Measurements from ENCODE around the gene TGDS.
"Not testable (repeated sequence)": the region's sequence is repeated elsewhere in the genome, so short reads cannot be mapped to it uniquely, and the experiment has no call there.

Gene TGDS

GRCh38 chr13:94549232-94550061, 46.5 kb downstream of the TGDS start:
- Histone ChIP-seq H3K9me3 (ENCODE audit: insufficient read depth, low read depth, low read length) (no peaks in the 10 kb centered on the region), H3K9ac (ENCODE audit: low read depth, low read length) (peak overlapping the region; percentile 77), H3K27me3 (ENCODE audit: insufficient read depth, low read length) (no peaks in the 10 kb centered on the region; the same call in 1 of the 2 replicates), H3K4me1 (ENCODE audit: insufficient read depth, low read length) (peaks cover 21% of the 10 kb centered on the region; the same call in 1 of the 2 replicates), H3K36me3 (ENCODE audit: insufficient read depth, low read depth, low read length) (no peaks in the 10 kb centered on the region), H3K4me3 (ENCODE audit: low read length) (peak overlapping the region; percentile 79), H3K27ac (ENCODE audit: low read length) (peak overlapping the region; percentile 90)

GRCh38 chr13:94548821-94549231, 47.1 kb downstream of the TGDS start:
- no peaks in the 10 kb centered on the region for H3K9me3 ChIP-seq (ENCODE audit: insufficient read depth, low read depth, low read length)
- no peaks in the 10 kb centered on the region for H3K36me3 ChIP-seq (ENCODE audit: insufficient read depth, low read depth, low read length)
- peak overlapping the region; percentile 90 for H3K27ac ChIP-seq (ENCODE audit: low read length)
- H3K4me3 ChIP-seq (ENCODE audit: low read length): peak overlapping the region; percentile 79
- H3K27me3 ChIP-seq (ENCODE audit: insufficient read depth, low read length): no peaks in the 10 kb centered on the region; the same call in 1 of the 2 replicates
- peak overlapping the region; percentile 77 for H3K9ac ChIP-seq (ENCODE audit: low read depth, low read length)
- H3K4me1 ChIP-seq (ENCODE audit: insufficient read depth, low read length): peaks cover 21% of the 10 kb centered on the region; the same call in 1 of the 2 replicates

- Histone ChIP-seq H3K36me3 (ENCODE audit: insufficient read depth, low read depth, low read length) (no peaks in the 10 kb centered on the region), H3K27ac (ENCODE audit: low read length) (peak overlapping the region; percentile 90), H3K4me1 (ENCODE audit: insufficient read depth, low read length) (peaks cover 21% of the 10 kb centered on the region; the same call in 1 of the 2 replicates), H3K4me3 (ENCODE audit: low read length) (peak overlapping the region; percentile 79), H3K9me3 (ENCODE audit: insufficient read depth, low read depth, low read length) (no peaks in the 10 kb centered on the region), H3K9ac (ENCODE audit: low read depth, low read length) (peak overlapping the region; percentile 77; the same call in 1 of the 2 replicates), H3K27me3 (ENCODE audit: insufficient read depth, low read length) (no peaks in the 10 kb centered on the region; the same call in 1 of the 2 replicates)
These were observed 47.6 kb downstream of the TGDS start for GRCh38 chr13:94548382-94548781.

GRCh38 chr13:94546061-94546839, 49.7 kb downstream of the TGDS start:
- H3K9me3 ChIP-seq (ENCODE audit: insufficient read depth, low read depth, low read length): no peaks in the 10 kb centered on the region
- peak overlapping the region; percentile 19; the same call in 1 of the 2 replicates for H3K9ac ChIP-seq (ENCODE audit: low read depth, low read length)
- no peaks in the 10 kb centered on the region for H3K36me3 ChIP-seq (ENCODE audit: insufficient read depth, low read depth, low read length)
- no peaks in the 10 kb centered on the region; the same call in 1 of the 2 replicates for H3K27me3 ChIP-seq (ENCODE audit: insufficient read depth, low read length)
- peaks cover 21% of the 10 kb centered on the region; the same call in 1 of the 2 replicates for H3K4me1 ChIP-seq (ENCODE audit: insufficient read depth, low read length)
- no peak overlapping the region for H3K27ac ChIP-seq (ENCODE audit: low read length)
- H3K4me3 ChIP-seq (ENCODE audit: low read length): no peak overlapping the region

GRCh38 chr13:94544922-94545321, 51.0 kb downstream of the TGDS start:
- Histone ChIP-seq H3K27ac (ENCODE audit: low read length) (no peak overlapping the region), H3K36me3 (ENCODE audit: insufficient read depth, low read depth, low read length) (no peaks in the 10 kb centered on the region), H3K9ac (ENCODE audit: low read depth, low read length) (no peak overlapping the region), H3K4me1 (ENCODE audit: insufficient read depth, low read length) (peaks cover 21% of the 10 kb centered on the region; the same call in 1 of the 2 replicates), H3K27me3 (ENCODE audit: insufficient read depth, low read length) (no peaks in the 10 kb centered on the region), H3K9me3 (ENCODE audit: insufficient read depth, low read depth, low read length) (no peaks in the 10 kb centered on the region), H3K4me3 (ENCODE audit: low read length) (no peak overlapping the region)

GRCh38 chr13:94542917-94543316, 53.0 kb downstream of the TGDS start:
- no peak overlapping the region for H3K27ac ChIP-seq (ENCODE audit: low read length)
- H3K9ac ChIP-seq (ENCODE audit: low read depth, low read length): no peak overlapping the region
- H3K4me3 ChIP-seq (ENCODE audit: low read length): no peak overlapping the region
- peaks cover 15% of the 10 kb centered on the region; the same call in 1 of the 2 replicates for H3K4me1 ChIP-seq (ENCODE audit: insufficient read depth, low read length)
- no peaks in the 10 kb centered on the region for H3K36me3 ChIP-seq (ENCODE audit: insufficient read depth, low read depth, low read length)
- no peaks in the 10 kb centered on the region for H3K9me3 ChIP-seq (ENCODE audit: insufficient read depth, low read depth, low read length)
- H3K27me3 ChIP-seq (ENCODE audit: insufficient read depth, low read length): no peaks in the 10 kb centered on the region

GRCh38 chr13:94537740-94538630, 58.0 kb downstream of the TGDS start:
- H3K27me3 ChIP-seq (ENCODE audit: insufficient read depth, low read length): no peaks in the 10 kb centered on the region
- no peak overlapping the region for H3K9ac ChIP-seq (ENCODE audit: low read depth, low read length)
- no peaks in the 10 kb centered on the region for H3K36me3 ChIP-seq (ENCODE audit: insufficient read depth, low read depth, low read length)
- peaks cover 6% of the 10 kb centered on the region; the same call in 1 of the 2 replicates for H3K4me1 ChIP-seq (ENCODE audit: insufficient read depth, low read length)
- no peaks in the 10 kb centered on the region for H3K9me3 ChIP-seq (ENCODE audit: insufficient read depth, low read depth, low read length)
- H3K4me3 ChIP-seq (ENCODE audit: low read length): no peak overlapping the region
- H3K27ac ChIP-seq (ENCODE audit: low read length): no peak overlapping the region

GRCh38 chr13:94535775-94536174, 60.2 kb downstream of the TGDS start:
- Histone ChIP-seq H3K36me3 (ENCODE audit: insufficient read depth, low read depth, low read length) (no peaks in the 10 kb centered on the region), H3K9me3 (ENCODE audit: insufficient read depth, low read depth, low read length) (no peaks in the 10 kb centered on the region), H3K4me3 (ENCODE audit: low read length) (no peak overlapping the region), H3K9ac (ENCODE audit: low read depth, low read length) (no peak overlapping the region), H3K27ac (ENCODE audit: low read length) (no peak overlapping the region), H3K4me1 (ENCODE audit: insufficient read depth, low read length) (peaks cover 6% of the 10 kb centered on the region; the same call in 1 of the 2 replicates), H3K27me3 (ENCODE audit: insufficient read depth, low read length) (no peaks in the 10 kb centered on the region)

GRCh38 chr13:94535231-94535630, 60.7 kb downstream of the TGDS start:
- no peak overlapping the region for H3K4me3 ChIP-seq (ENCODE audit: low read length)
- H3K27ac ChIP-seq (ENCODE audit: low read length): no peak overlapping the region
- H3K9ac ChIP-seq (ENCODE audit: low read depth, low read length): no peak overlapping the region
- peaks cover 6% of the 10 kb centered on the region; the same call in 1 of the 2 replicates for H3K4me1 ChIP-seq (ENCODE audit: insufficient read depth, low read length)
- H3K27me3 ChIP-seq (ENCODE audit: insufficient read depth, low read length): no peaks in the 10 kb centered on the region
- H3K9me3 ChIP-seq (ENCODE audit: insufficient read depth, low read depth, low read length): no peaks in the 10 kb centered on the region
- H3K36me3 ChIP-seq (ENCODE audit: insufficient read depth, low read depth, low read length): no peaks in the 10 kb centered on the region

- no peaks in the 10 kb centered on the region for H3K9me3 ChIP-seq (ENCODE audit: insufficient read depth, low read depth, low read length)
- H3K4me3 ChIP-seq (ENCODE audit: low read length): no peak overlapping the region
These were observed 61.8 kb downstream of the TGDS start for GRCh38 chr13:94534166-94534565.

GRCh38 chr13:94532278-94532677, 63.7 kb downstream of the TGDS start:
- not testable (repeated sequence) for H3K27me3 ChIP-seq (ENCODE audit: insufficient read depth, low read length); H3K27ac ChIP-seq (ENCODE audit: low read length); H3K9ac ChIP-seq (ENCODE audit: low read depth, low read length); H3K4me3 ChIP-seq (ENCODE audit: low read length); H3K36me3 ChIP-seq (ENCODE audit: insufficient read depth, low read depth, low read length); H3K4me1 ChIP-seq (ENCODE audit: insufficient read depth, low read length); H3K9me3 ChIP-seq (ENCODE audit: insufficient read depth, low read depth, low read length)

More at GRCh38 chr13:94534166-94534565, 61.8 kb downstream of the TGDS start:
- Histone ChIP-seq H3K27ac (ENCODE audit: low read length) (no peak overlapping the region), H3K4me1 (ENCODE audit: insufficient read depth, low read length) (peaks cover 6% of the 10 kb centered on the region; the same call in 1 of the 2 replicates), H3K9ac (ENCODE audit: low read depth, low read length) (no peak overlapping the region), H3K36me3 (ENCODE audit: insufficient read depth, low read depth, low read length) (no peaks in the 10 kb centered on the region), H3K27me3 (ENCODE audit: insufficient read depth, low read length) (no peaks in the 10 kb centered on the region)
